HK-2 (cell line): ENCODE data around the gene ROBO2.

Experiments used
- DNase-seq: peaks from one replicate; pipeline ENCODE4 v3.0.0-alpha.2; 2018; ENCODE audit not compliant: unreplicated experiment

Gene ROBO2

GRCh38 chr3:77479021-77479420 lies 439.1 kb downstream of the ROBO2 start:
- DNase-seq, result no peak

- DNase-seq, result no peak
These were observed 449.3 kb downstream of the ROBO2 start for GRCh38 chr3:77489216-77489615.

GRCh38 chr3:77491961-77492360 lies 452.1 kb downstream of the ROBO2 start:
- no peak for DNase-seq

- DNase-seq, result no peak
These were observed 460.8 kb downstream of the ROBO2 start for GRCh38 chr3:77500721-77501120.

GRCh38 chr3:77506384-77506783 lies 466.5 kb downstream of the ROBO2 start:
- DNase-seq, result no peak

- no peak for DNase-seq
These were observed 473.6 kb downstream of the ROBO2 start for GRCh38 chr3:77513542-77513941.

- no peak for DNase-seq
These were observed 474.9 kb downstream of the ROBO2 start for GRCh38 chr3:77514766-77515165.

GRCh38 chr3:77524463-77524862 lies 484.6 kb downstream of the ROBO2 start:
- DNase-seq, result no peak

GRCh38 chr3:77524946-77525682 lies 485.2 kb downstream of the ROBO2 start:
- DNase-seq, result no peak

GRCh38 chr3:77526573-77527113 lies 486.7 kb downstream of the ROBO2 start:
- no peak for DNase-seq

- no peak for DNase-seq
These were observed 489.6 kb downstream of the ROBO2 start for GRCh38 chr3:77529522-77529921.

- no peak for DNase-seq
These were observed 491.0 kb downstream of the ROBO2 start for GRCh38 chr3:77530870-77531269.

- no peak for DNase-seq
These were observed 495.2 kb downstream of the ROBO2 start for GRCh38 chr3:77535116-77535515.

GRCh38 chr3:77536038-77536775 lies 496.3 kb downstream of the ROBO2 start:
- DNase-seq, result no peak

- no peak for DNase-seq
These were observed 499.1 kb downstream of the ROBO2 start for GRCh38 chr3:77539014-77539413.

- no peak for DNase-seq
These were observed 499.8 kb downstream of the ROBO2 start for GRCh38 chr3:77539677-77540076.

- no peak for DNase-seq
These were observed 501.5 kb downstream of the ROBO2 start for GRCh38 chr3:77541203-77541922.

- DNase-seq, result no peak
These were observed 506.3 kb downstream of the ROBO2 start for GRCh38 chr3:77546246-77546645.

GRCh38 chr3:77549034-77549433 lies 509.1 kb downstream of the ROBO2 start:
- DNase-seq, result no peak

- DNase-seq, result no peak
These were observed 513.3 kb downstream of the ROBO2 start for GRCh38 chr3:77553240-77553639.

- DNase-seq, result no peak
These were observed 522.2 kb downstream of the ROBO2 start for GRCh38 chr3:77562089-77562488.

- no peak for DNase-seq
These were observed 523.1 kb downstream of the ROBO2 start for GRCh38 chr3:77563012-77563411.
